ENCODE data around the gene GNAT3. TPM values are rescaled to one million over a fixed set of nuclear protein-coding genes. Genes with fewer than 3 reads are reported as not detected.

Gene GNAT3
- total and polyA plus RNA-seq, 2 donors from 2014 or later: not detected

GRCh38 chr7:80450621-80451308 is 61.1 kb downstream of the GNAT3 start:
- no peaks in the 10 kb centered on the region for H3K9me3 ChIP-seq (ENCODE audit: control insufficient read depth in 2 of 3, insufficient read depth in 1 of 3, low read length in 3 of 3)
- no peak overlapping the region for H3K27ac ChIP-seq (ENCODE audit: low read depth in 2 of 2, low read length in 2 of 2)
- intact Hi-C loops (cut with DNase I): no loop called here
- TF ChIP-seq CTCF (IDR thresholded peaks at IDR 0.05; ENCODE audit: borderline replicate concordance, extremely low read depth, insufficient read depth): no peak
- H3K4me1 ChIP-seq (ENCODE audit: control insufficient read depth in 2 of 3, insufficient read depth in 2 of 3, low read depth in 1 of 3, low read length in 3 of 3): no peaks in the 10 kb centered on the region
- H3K36me3 ChIP-seq (ENCODE audit: control insufficient read depth in 2 of 3, insufficient read depth in 3 of 3, low read length in 3 of 3): no peaks in the 10 kb centered on the region
- no peak overlapping the region for H3K4me3 ChIP-seq (ENCODE audit: low read length in 3 of 3)
- FAIRE-seq: no peak
- H3K27me3 ChIP-seq (ENCODE audit: control insufficient read depth, insufficient read depth, low read length): no peaks in the 10 kb centered on the region
- no peak overlapping the region for H3K9ac ChIP-seq (ENCODE audit: low read length in 3 of 3)
- DNase-seq: no peak

- Histone ChIP-seq H3K9me3 (ENCODE audit: control insufficient read depth in 2 of 3, insufficient read depth in 1 of 3, low read length in 3 of 3) (no peaks in the 10 kb centered on the region), H3K27ac (ENCODE audit: low read depth in 2 of 2, low read length in 2 of 2) (no peak overlapping the region), H3K27me3 (ENCODE audit: control insufficient read depth, insufficient read depth, low read length) (no peaks in the 10 kb centered on the region), H3K4me3 (ENCODE audit: low read length in 3 of 3) (no peak overlapping the region), H3K4me1 (ENCODE audit: control insufficient read depth in 2 of 3, insufficient read depth in 2 of 3, low read depth in 1 of 3, low read length in 3 of 3) (no peaks in the 10 kb centered on the region), H3K9ac (ENCODE audit: low read length in 3 of 3) (no peak overlapping the region), H3K36me3 (ENCODE audit: control insufficient read depth in 2 of 3, insufficient read depth in 3 of 3, low read length in 3 of 3) (no peaks in the 10 kb centered on the region)
- intact Hi-C loops (cut with DNase I): no loop called here
- FAIRE-seq (peak; percentile 56), DNase-seq (no peak)
- TF ChIP-seq CTCF (IDR thresholded peaks at IDR 0.05; ENCODE audit: borderline replicate concordance, extremely low read depth, insufficient read depth): no peak
Measured at GRCh38 chr7:80449836-80450235, 62.0 kb downstream of the GNAT3 start.

GRCh38 chr7:80445351-80445750 is 66.5 kb downstream of the GNAT3 start:
- no peaks in the 10 kb centered on the region for H3K27me3 ChIP-seq (ENCODE audit: control insufficient read depth, insufficient read depth, low read length)
- DNase-seq: no peak
- no peak overlapping the region for H3K9ac ChIP-seq (ENCODE audit: low read length in 3 of 3)
- H3K9me3 ChIP-seq (ENCODE audit: control insufficient read depth in 2 of 3, insufficient read depth in 1 of 3, low read length in 3 of 3): no peaks in the 10 kb centered on the region
- no peak overlapping the region for H3K4me3 ChIP-seq (ENCODE audit: low read length in 3 of 3)
- H3K4me1 ChIP-seq (ENCODE audit: control insufficient read depth in 2 of 3, insufficient read depth in 2 of 3, low read depth in 1 of 3, low read length in 3 of 3): no peaks in the 10 kb centered on the region
- no peaks in the 10 kb centered on the region for H3K36me3 ChIP-seq (ENCODE audit: control insufficient read depth in 2 of 3, insufficient read depth in 3 of 3, low read length in 3 of 3)
- H3K27ac ChIP-seq (ENCODE audit: low read depth in 2 of 2, low read length in 2 of 2): no peak overlapping the region
- intact Hi-C loops (cut with DNase I): no loop called here
- no peak for FAIRE-seq
- no peak for TF ChIP-seq CTCF (IDR thresholded peaks at IDR 0.05; ENCODE audit: borderline replicate concordance, extremely low read depth, insufficient read depth)

GRCh38 chr7:80444811-80445210 is 67.1 kb downstream of the GNAT3 start:
- Histone ChIP-seq H3K27ac (ENCODE audit: low read depth in 2 of 2, low read length in 2 of 2) (no peak overlapping the region), H3K9me3 (ENCODE audit: control insufficient read depth in 2 of 3, insufficient read depth in 1 of 3, low read length in 3 of 3) (no peaks in the 10 kb centered on the region), H3K4me3 (ENCODE audit: low read length in 3 of 3) (no peak overlapping the region), H3K27me3 (ENCODE audit: control insufficient read depth, insufficient read depth, low read length) (no peaks in the 10 kb centered on the region), H3K36me3 (ENCODE audit: control insufficient read depth in 2 of 3, insufficient read depth in 3 of 3, low read length in 3 of 3) (no peaks in the 10 kb centered on the region), H3K9ac (ENCODE audit: low read length in 3 of 3) (no peak overlapping the region), H3K4me1 (ENCODE audit: control insufficient read depth in 2 of 3, insufficient read depth in 2 of 3, low read depth in 1 of 3, low read length in 3 of 3) (no peaks in the 10 kb centered on the region)
- DNase-seq (no peak), FAIRE-seq (no peak)
- intact Hi-C loops (cut with DNase I): no loop called here
- TF ChIP-seq CTCF (IDR thresholded peaks at IDR 0.05; ENCODE audit: borderline replicate concordance, extremely low read depth, insufficient read depth): no peak
